Tibial nerve (tissue), 4 donors: ENCODE results near the gene APH1B. TPM values are rescaled to one million over a fixed set of nuclear protein-coding genes. Genes with fewer than 3 reads are reported as not detected.

Experiments used
- DNase-seq, 2 donors: peaks; one replicate each; pipeline ENCODE4 v3.0.0-alpha.2; 2019; ENCODE audit warnings: low spot score in 2 of 2
- H3K27ac ChIP-seq, 4 donors: fragments of 200-600 bp; sonication (generic) in 3 of 4; one replicate each; pipeline ENCODE4 v1.5.1; 2017 to 2019; ENCODE audit warnings: mild to moderate bottlenecking in 1 of 4
- H3K27me3 ChIP-seq, 2 donors: fragments of 200-600 bp; sonication (generic) in 1 of 2; one replicate each; pipeline versions ENCODE4 v1.5.1 to v1.6.0; 2017 to 2019
- H3K36me3 ChIP-seq, 3 donors: fragments of 200-600 bp; sonication (generic); one replicate each; pipeline ENCODE4 v1.5.1; 2018 to 2019
- H3K4me1 ChIP-seq, 4 donors: fragments of 200-600 bp; sonication (generic) in 3 of 4; one replicate each; pipeline ENCODE4 v1.5.1; 2017 to 2019
- H3K4me3 ChIP-seq, 4 donors: fragments of 200-600 bp; sonication (generic) in 3 of 4; one replicate each; pipeline ENCODE4 v1.5.1; 2017 to 2019; ENCODE audit warnings: mild to moderate bottlenecking in 1 of 4, moderate library complexity in 1 of 4
- H3K9me3 ChIP-seq, 4 donors: fragments of 200-600 bp; sonication (generic) in 3 of 4; one replicate each; pipeline ENCODE4 v1.5.1; 2017 to 2019
- CTCF ChIP-seq, 5 experiments: fragments of 200-600 bp in 3 of 5; fragments of 450-650 bp in 2 of 5; sonication (generic) in 3 of 5; IDR thresholded peaks; one replicate each; pipeline ENCODE4 v1.5.1; 2016 to 2019; ENCODE audit warnings: antibody characterized with exemption in 5 of 5, mild to moderate bottlenecking in 3 of 5, moderate library complexity in 2 of 5
- EP300 ChIP-seq, 2 donors: sonication (generic); formaldehyde crosslinking; IDR thresholded peaks; one replicate each; pipeline ENCODE4 v1.6.1; 2017; ENCODE audit warnings: antibody characterized with exemption in 2 of 2, mild to moderate bottlenecking in 1 of 2
- POLR2A ChIP-seq, 2 donors: fragments of 450-650 bp; IDR thresholded peaks; one replicate each; pipeline ENCODE4 v1.6.1; 2017; ENCODE audit warnings: antibody characterized with exemption in 2 of 2, mild to moderate bottlenecking in 2 of 2, moderate library complexity in 2 of 2
- WGBS, 2 donors: methylation state at CpG; one replicate each; pipeline ENCODE4 v1.1.5; 2018; 5-methylcytosine and 5-hydroxymethylcytosine counted together
- total RNA-seq, 4 donors: library from RNA; depleted of rRNA; stranded (reverse); fragments of >200 nt; gene quantifications; one replicate each; pipeline ENCODE4 v1.1.0, GENCODE V29; 2016

Gene APH1B
- total RNA-seq, 4 donors from 2014 or later = 11.0 to 18.4 (median 16.1) TPM

- DNase-seq = no peak
- no peaks in the 10 kb centered on the region for H3K27me3 ChIP-seq
- no peak overlapping the region for H3K4me3 ChIP-seq
- no peak overlapping the region for H3K27ac ChIP-seq
- no peaks in the 10 kb centered on the region for H3K9me3 ChIP-seq
- TF ChIP-seq POLR2A (IDR thresholded peaks at IDR 0.05) (no peak), CTCF (IDR thresholded peaks at IDR 0.05) (no peak), EP300 (IDR thresholded peaks at IDR 0.05) (no peak)
- H3K36me3 ChIP-seq = peaks cover 0 to 53% (median 0%) of the 10 kb centered on the region in 3 donors
- H3K4me1 ChIP-seq = peaks cover 0 to 14% (median 0%) of the 10 kb centered on the region in 4 donors
These were observed 17.9 kb downstream of the APH1B start for GRCh38 chr15:63295341-63295740.

GRCh38 chr15:63296195-63296594, 18.8 kb downstream of the APH1B start:
- H3K36me3 ChIP-seq = peaks cover 0 to 55% (median 0%) of the 10 kb centered on the region in 3 donors
- WGBS, 2 donors = 77 to 78% methylated on average over 6 of the region's 6 CpGs
- peaks cover 0 to 11% (median 0%) of the 10 kb centered on the region in 4 donors for H3K4me1 ChIP-seq

GRCh38 chr15:63299943-63300575, 22.7 kb downstream of the APH1B start:
- H3K36me3 ChIP-seq = peaks cover 0 to 70% (median 0%) of the 10 kb centered on the region in 3 donors
- no peak for DNase-seq
- TF ChIP-seq EP300 (IDR thresholded peaks at IDR 0.05) (no peak), POLR2A (IDR thresholded peaks at IDR 0.05) (no peak), CTCF (IDR thresholded peaks at IDR 0.05) (no peak)
- H3K9me3 ChIP-seq = no peaks in the 10 kb centered on the region
- peaks cover 0 to 4% (median 0%) of the 10 kb centered on the region in 4 donors for H3K4me1 ChIP-seq
- H3K27ac ChIP-seq = no peak overlapping the region
- no peak overlapping the region for H3K4me3 ChIP-seq
- 83 to 86% methylated on average over 7 of the region's 7 CpGs for WGBS, 2 donors
- no peaks in the 10 kb centered on the region for H3K27me3 ChIP-seq

More at GRCh38 chr15:63296195-63296594, 18.8 kb downstream of the APH1B start:
- no peak for DNase-seq
- no peak for TF ChIP-seq POLR2A (IDR thresholded peaks at IDR 0.05)
- no peak for TF ChIP-seq EP300 (IDR thresholded peaks at IDR 0.05)
- TF ChIP-seq CTCF (IDR thresholded peaks at IDR 0.05) = no peak
- Histone ChIP-seq H3K4me3 (no peak overlapping the region), H3K27ac (no peak overlapping the region), H3K9me3 (no peaks in the 10 kb centered on the region), H3K27me3 (no peaks in the 10 kb centered on the region)

DNA sequence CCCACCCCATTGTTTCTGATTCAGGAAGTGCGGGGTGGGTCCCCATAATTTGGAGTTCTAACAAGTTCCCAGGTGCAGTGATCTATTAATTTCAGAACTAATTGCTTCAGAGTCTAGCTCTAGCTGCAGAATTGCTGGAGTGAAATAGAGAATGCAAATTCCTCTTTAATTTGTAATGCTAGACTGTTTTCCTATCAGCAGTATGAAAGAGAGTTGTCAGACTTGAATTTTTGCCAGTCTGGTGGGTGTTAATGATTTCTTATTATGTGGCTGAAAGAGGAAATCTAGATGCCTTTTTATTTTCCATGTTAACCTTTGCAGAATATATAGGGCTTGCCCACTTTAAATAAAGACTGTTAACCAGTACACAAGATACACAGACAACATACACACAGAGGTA, 23.7 kb downstream of the APH1B start:
- WGBS, 2 donors = 84% methylated on average over 1 of the region's 1 CpG

More for the DNA sequence above, 23.7 kb downstream of the APH1B start:
- no peaks in the 10 kb centered on the region for H3K9me3 ChIP-seq
- no peak overlapping the region for H3K4me3 ChIP-seq
- H3K36me3 ChIP-seq = peaks cover 0 to 73% (median 0%) of the 10 kb centered on the region in 3 donors
- no peak for TF ChIP-seq CTCF (IDR thresholded peaks at IDR 0.05)
- no peak for TF ChIP-seq EP300 (IDR thresholded peaks at IDR 0.05)
- TF ChIP-seq POLR2A (IDR thresholded peaks at IDR 0.05) = no peak
- DNase-seq = no peak
- peaks cover 0 to 4% (median 0%) of the 10 kb centered on the region in 4 donors for H3K4me1 ChIP-seq
- no peak overlapping the region for H3K27ac ChIP-seq
- no peaks in the 10 kb centered on the region for H3K27me3 ChIP-seq
